ENCODE measurements around the gene NR4A3. TPM values are rescaled to one million over a fixed set of nuclear protein-coding genes. Genes with fewer than 3 reads are reported as not detected.

The NR4A3 gene
- total and polyA plus RNA-seq, 9 of the 15 experiments (the other 6 are each of a cell fraction or from before 2014, with no cell fraction given), result 0.04 to 0.07 TPM; not detected in 7

DNA sequence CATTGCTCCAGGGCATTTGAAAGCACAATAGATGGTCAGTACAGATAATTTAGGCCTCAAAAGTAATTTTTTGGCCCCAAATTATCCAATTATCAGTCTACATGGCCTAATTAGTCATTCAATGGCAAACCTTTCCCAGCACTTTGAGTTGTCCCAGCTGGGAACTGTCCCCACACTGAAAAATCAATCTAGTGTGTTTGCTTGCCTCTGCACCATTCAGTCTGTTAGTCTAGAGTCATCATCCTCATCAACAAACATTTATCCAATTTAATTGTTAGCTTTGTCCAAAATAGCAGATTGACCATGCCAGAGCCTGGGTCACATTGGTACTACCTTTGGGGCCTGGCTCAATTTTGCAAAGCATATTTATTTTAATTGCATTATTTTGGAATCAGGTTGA is 13.9 kb downstream of the NR4A3 start:
- BruUV-seq (replicated peaks), result no TSS peak
- no peak for ATAC-seq
- CTCF ChIA-PET (ENCODE audit: low intra/inter-chr PET ratio), result no interaction called here

DNA sequence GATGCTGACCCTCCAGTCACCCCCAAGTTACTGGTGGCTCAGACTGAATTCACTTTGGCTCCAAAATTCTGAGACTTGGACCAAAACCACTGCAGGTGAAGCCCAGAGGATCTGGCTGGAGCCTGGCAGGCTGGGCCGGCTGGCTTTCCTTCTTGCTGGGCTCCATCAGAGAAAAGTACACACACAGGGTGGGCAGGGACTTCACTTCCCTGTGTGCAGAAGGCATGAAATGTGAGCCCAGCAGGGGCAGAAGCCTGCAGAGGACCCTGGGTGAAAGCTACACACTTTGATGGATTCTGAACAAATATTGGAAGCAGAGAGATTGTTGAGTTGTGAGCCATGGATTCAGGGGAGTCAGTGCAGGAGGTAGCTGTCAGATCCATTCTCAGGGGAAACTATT is 18.4 kb downstream of the NR4A3 start:
- in situ Hi-C loops (cut with MboI), result no loop called here
- 0% methylated on average over 1 of the region's 1 CpG for WGBS (ENCODE audit: insufficient coverage, low coverage, missing lambda C conversion rate)
- BruUV-seq (replicated peaks), result no TSS peak
- H3K36me3 ChIP-seq (ENCODE audit: control insufficient read depth, insufficient read depth, low read length), result no peaks in the 10 kb centered on the region
- H3K4me1 ChIP-seq (replicated peaks in 1 of 2; ENCODE audit: control insufficient read depth in 2 of 2, insufficient read depth in 2 of 2, low read length in 2 of 2), result no peaks in the 10 kb centered on the region
- no peaks in the 10 kb centered on the region for H3K9me1 ChIP-seq (ENCODE audit: control insufficient read depth, insufficient read depth, low read length)
- H3K27me3 ChIP-seq (ENCODE audit: control insufficient read depth in 2 of 2, insufficient read depth in 2 of 2, low read length in 2 of 2), result peaks cover 6 to 16% of the 10 kb centered on the region in 2 experiments
- H4K20me1 ChIP-seq (replicated peaks; ENCODE audit: control insufficient read depth, insufficient read depth, low read length), result no peaks in the 10 kb centered on the region
- H3K79me2 ChIP-seq (ENCODE audit: control insufficient read depth, insufficient read depth, low read length), result no peaks in the 10 kb centered on the region
- POLR2A ChIA-PET, result no interaction called here
- ATAC-seq (no peak), FAIRE-seq (no peak), DNase-seq (ENCODE audit: extremely low read depth in 1 of 4, low spot score in 3 of 4) (no peak)
- no peaks in the 10 kb centered on the region for H3K9me3 ChIP-seq (replicated peaks; ENCODE audit: control insufficient read depth, insufficient read depth, low read depth, low read length)
- CTCF ChIA-PET (ENCODE audit: low intra/inter-chr PET ratio), result no interaction called here
- no peak overlapping the region for H3K4me3 ChIP-seq
- intact Hi-C loops (cut with micrococcal nuclease), result no loop called here
- H3K4me2 ChIP-seq (ENCODE audit: insufficient read depth, low read length), result no peak overlapping the region
- no peak overlapping the region for H3K27ac ChIP-seq (ENCODE audit: extremely low read depth, low read depth, low read length)
- H2AFZ ChIP-seq (ENCODE audit: low read depth, low read length), result no peak overlapping the region
- no peak overlapping the region for H3K9ac ChIP-seq (ENCODE audit: insufficient read depth in 1 of 2, low read depth in 2 of 2, low read length in 2 of 2)
- TF ChIP-seq SPI1 (IDR thresholded peaks at IDR 0.05; ENCODE audit: borderline replicate concordance, low read depth, low read length) (no peak), GATA2 (CRISPR knock-in tag; IDR thresholded peaks at IDR 0.05) (no peak), GTF2A2 (tag; IDR thresholded peaks at IDR 0.05) (no peak)
- TF ChIP-seq, protein P1, sequence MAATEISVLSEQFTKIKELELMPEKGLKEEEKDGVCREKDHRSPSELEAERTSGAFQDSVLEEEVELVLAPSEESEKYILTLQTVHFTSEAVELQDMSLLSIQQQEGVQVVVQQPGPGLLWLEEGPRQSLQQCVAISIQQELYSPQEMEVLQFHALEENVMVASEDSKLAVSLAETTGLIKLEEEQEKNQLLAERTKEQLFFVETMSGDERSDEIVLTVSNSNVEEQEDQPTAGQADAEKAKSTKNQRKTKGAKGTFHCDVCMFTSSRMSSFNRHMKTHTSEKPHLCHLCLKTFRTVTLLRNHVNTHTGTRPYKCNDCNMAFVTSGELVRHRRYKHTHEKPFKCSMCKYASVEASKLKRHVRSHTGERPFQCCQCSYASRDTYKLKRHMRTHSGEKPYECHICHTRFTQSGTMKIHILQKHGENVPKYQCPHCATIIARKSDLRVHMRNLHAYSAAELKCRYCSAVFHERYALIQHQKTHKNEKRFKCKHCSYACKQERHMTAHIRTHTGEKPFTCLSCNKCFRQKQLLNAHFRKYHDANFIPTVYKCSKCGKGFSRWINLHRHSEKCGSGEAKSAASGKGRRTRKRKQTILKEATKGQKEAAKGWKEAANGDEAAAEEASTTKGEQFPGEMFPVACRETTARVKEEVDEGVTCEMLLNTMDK (IDR thresholded peaks at IDR 0.05; ENCODE audit: borderline replicate concordance, insufficient read depth, low read depth, low read length, poor library complexity, severe bottlenecking), result no peak
- TF ChIP-seq, protein P2, sequence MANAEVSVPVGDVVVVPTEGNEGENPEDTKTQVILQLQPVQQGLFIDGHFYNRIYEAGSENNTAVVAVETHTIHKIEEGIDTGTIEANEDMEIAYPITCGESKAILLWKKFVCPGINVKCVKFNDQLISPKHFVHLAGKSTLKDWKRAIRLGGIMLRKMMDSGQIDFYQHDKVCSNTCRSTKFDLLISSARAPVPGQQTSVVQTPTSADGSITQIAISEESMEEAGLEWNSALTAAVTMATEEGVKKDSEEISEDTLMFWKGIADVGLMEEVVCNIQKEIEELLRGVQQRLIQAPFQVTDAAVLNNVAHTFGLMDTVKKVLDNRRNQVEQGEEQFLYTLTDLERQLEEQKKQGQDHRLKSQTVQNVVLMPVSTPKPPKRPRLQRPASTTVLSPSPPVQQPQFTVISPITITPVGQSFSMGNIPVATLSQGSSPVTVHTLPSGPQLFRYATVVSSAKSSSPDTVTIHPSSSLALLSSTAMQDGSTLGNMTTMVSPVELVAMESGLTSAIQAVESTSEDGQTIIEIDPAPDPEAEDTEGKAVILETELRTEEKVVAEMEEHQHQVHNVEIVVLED (CRISPR knock-in tag; IDR thresholded peaks at IDR 0.05), result no peak

More for the DNA sequence above, 13.9 kb downstream of the NR4A3 start:
- FAIRE-seq, result no peak
- Histone ChIP-seq H3K79me2 (ENCODE audit: control insufficient read depth, insufficient read depth, low read length) (no peaks in the 10 kb centered on the region), H3K9me1 (ENCODE audit: control insufficient read depth, insufficient read depth, low read length) (no peaks in the 10 kb centered on the region), H3K9me3 (replicated peaks; ENCODE audit: control insufficient read depth, insufficient read depth, low read depth, low read length) (no peaks in the 10 kb centered on the region; the same call in 1 of the 2 replicates), H3K4me1 (replicated peaks in 1 of 2; ENCODE audit: control insufficient read depth in 2 of 2, insufficient read depth in 2 of 2, low read length in 2 of 2) (no peaks in the 10 kb centered on the region), H3K27me3 (ENCODE audit: control insufficient read depth in 2 of 2, insufficient read depth in 2 of 2, low read length in 2 of 2) (peaks cover 5 to 10% of the 10 kb centered on the region in 2 experiments), H3K36me3 (ENCODE audit: control insufficient read depth, insufficient read depth, low read length) (no peaks in the 10 kb centered on the region), H2AFZ (ENCODE audit: low read depth, low read length) (no peak overlapping the region), H3K4me2 (ENCODE audit: insufficient read depth, low read length) (no peak overlapping the region), H3K4me3 (no peak overlapping the region), H4K20me1 (replicated peaks; ENCODE audit: control insufficient read depth, insufficient read depth, low read length) (no peaks in the 10 kb centered on the region), H3K9ac (ENCODE audit: insufficient read depth in 1 of 2, low read depth in 2 of 2, low read length in 2 of 2) (no peak overlapping the region), H3K27ac (ENCODE audit: extremely low read depth, low read depth, low read length) (no peak overlapping the region)
- TF ChIP-seq ZNF76 (CRISPR knock-in tag; IDR thresholded peaks at IDR 0.05; ENCODE audit: borderline replicate concordance), result no peak
- no peak for TF ChIP-seq CREB1 (IDR thresholded peaks at IDR 0.05)
- no peak for TF ChIP-seq CREB1 (CRISPR knock-in tag; IDR thresholded peaks at IDR 0.05)
- POLR2A ChIA-PET, result no interaction called here
- intact Hi-C loops (cut with micrococcal nuclease) (no loop called here), in situ Hi-C loops (cut with MboI) (no loop called here)
- DNase-seq (ENCODE audit: extremely low read depth in 1 of 4, low spot score in 3 of 4), result no peak
